T follicular helper cell (primary cell): ENCODE results near the gene PPP1R36.
"Not testable (repeated sequence)": the region's sequence is repeated elsewhere in the genome, so short reads cannot be mapped to it uniquely, and the experiment has no call there.

Experiments used
- DNase-seq: peaks from one replicate; pipeline ENCODE4 v3.0.0-alpha.2; 2020; ENCODE audit warnings: low read depth

Gene PPP1R36

DNA sequence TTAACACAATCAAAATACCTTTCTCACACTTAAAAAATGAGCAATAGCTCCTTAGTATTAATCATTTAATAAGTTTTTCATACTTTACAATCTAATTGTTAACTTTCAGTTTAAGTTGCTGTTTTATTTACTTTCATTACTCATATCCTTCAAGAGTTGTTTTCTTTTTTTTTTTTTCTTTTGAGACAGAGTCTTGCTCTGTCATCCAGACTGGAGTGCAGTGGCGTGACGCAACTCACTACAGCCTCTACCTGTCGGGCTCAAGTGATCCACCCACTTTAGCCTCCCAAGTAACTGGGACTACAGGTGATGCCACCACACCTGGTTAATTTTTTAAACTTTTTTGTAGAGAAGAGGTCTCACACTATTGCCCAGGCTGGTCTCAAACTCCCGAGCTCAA, 29.1 kb upstream of the PPP1R36 start:
- DNase-seq: no peak

DNA sequence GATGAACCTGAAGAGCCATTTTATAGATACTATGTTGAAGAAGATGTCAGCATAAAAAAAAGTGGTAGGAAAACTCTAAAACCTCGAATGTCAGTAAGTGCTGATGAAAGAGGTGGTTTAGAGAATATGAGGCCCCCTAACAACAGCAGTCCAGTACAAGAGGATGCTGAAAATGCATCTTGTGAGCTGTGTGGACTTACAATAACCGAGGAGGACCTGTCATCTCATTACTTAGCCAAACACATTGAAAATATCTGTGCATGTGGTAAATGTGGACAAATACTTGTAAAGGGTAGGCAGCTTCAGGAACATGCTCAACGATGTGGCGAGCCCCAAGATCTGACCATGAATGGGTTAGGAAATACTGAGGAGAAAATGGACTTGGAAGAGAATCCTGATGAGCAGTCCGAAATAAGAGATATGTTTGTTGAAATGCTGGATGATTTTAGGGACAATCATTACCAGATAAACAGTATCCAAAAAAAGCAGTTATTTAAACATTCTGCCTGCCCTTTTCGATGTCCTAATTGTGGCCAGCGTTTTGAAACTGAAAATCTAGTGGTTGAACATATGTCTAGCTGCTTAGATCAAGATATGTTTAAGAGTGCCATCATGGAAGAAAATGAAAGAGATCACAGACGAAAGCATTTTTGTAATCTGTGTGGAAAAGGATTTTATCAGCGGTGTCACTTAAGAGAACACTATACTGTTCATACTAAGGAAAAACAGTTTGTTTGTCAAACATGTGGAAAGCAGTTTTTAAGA, 27.0 kb upstream of the PPP1R36 start:
- no peak for DNase-seq

DNA sequence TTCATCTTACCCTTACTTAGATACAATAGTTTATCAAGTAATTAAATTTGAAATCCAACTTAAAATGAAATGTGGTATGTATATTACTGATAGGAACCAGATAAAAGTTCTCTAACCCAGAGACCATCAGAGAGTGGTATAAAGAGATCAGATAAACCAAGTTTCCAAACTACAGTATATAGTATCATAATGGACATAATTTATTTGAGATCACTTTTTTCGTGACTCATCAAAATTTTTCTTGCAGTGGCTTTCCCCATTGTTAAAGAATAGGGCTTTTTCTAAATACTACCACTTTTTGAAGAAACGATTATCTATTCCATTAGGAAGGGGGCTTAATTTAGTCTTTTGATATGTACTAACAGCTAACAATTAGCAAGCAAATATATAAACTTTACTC, 24.4 kb upstream of the PPP1R36 start:
- DNase-seq: no peak

DNA sequence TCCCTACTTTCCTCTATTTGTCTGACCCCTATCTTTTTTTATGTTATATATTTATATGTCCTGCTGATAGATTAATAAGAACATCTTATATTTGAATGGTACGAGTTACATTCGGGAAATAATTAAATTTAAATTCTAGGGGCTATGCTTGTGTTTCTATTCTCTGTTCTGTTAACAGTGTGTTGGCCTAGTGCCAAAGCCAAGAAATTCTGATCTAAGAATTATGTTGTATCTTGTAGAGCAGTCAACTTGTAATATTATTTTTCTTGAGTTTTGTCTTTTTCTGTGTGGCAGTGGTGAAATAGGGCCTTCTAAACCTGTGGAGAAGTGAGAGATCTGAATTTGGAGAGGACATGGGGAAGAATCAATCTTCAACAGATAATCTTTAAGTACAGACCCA, 18.2 kb upstream of the PPP1R36 start:
- no peak for DNase-seq

DNA sequence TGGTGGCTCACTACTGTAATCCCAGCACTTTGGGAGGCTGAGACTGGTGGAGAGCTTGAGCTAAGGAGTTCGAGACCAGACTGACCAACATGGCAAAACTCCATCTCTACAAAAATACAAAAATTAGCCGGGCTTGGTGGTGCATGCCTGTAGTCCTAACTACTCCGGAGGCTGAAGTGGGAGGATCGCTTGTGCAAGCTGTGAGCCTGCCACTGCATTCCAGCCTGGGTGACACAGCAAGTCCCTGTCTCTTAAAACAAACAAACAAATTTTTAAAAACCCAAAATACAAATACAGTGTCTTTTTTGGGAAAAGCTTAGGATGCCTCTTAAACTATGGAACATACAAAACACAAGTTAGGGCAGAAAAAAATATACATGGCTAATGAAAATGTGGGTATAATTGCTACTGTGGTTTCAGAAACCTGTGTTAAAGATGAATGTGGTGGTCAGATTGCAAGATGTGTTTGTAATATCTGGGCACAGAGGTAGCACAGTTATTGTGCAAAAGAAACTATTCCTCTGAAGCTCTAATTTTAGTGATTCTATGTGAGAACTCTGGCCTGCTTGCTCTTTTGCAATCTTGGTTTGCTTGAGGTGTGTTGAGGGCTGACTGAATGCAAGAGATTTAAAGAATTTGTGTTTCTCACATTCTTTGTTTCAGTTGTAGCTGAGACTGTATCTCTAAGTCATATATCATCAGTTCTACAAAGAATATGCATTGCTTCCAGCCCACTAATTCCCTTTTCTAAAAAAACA, 13.1 kb upstream of the PPP1R36 start:
- DNase-seq: no peak

DNA sequence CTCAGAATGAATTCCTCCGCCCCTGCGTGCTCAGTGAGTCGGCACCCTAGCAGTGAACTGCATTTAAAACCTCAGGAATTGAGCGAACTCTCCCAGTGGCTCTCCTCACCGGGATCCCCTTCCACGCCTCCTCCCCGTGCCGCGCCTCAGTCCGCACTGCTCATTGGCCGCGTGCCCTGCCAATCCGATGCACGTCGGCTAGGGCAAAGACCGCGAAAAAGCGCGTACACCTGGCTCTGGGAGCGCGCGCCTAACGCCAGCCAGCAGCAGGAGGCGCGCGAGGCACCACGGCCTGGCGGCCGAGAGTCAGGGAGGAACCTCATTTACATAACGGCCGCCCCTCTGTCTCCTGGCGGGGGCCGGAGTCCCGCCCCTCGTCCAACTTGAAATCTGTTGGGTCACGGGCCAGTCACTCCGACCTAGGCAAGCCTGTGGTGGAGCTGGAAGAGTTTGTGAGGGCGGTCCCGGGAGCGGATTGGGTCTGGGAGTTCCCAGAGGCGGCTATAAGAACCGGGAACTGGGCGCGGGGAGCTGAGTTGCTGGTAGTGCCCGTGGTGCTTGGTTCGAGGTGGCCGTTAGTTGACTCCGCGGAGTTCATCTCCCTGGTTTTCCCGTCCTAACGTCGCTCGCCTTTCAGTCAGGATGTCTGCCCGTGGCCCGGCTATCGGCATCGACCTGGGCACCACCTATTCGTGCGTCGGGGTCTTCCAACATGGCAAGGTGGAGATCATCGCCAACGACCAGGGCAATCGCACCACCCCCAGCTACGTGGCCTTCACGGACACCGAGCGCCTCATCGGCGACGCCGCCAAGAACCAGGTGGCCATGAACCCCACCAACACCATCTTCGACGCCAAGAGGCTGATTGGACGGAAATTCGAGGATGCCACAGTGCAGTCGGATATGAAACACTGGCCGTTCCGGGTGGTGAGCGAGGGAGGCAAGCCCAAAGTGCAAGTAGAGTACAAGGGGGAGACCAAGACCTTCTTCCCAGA, 9.3 kb upstream of the PPP1R36 start, which contains the start of gene HSPA2:
Gene HSPA2, plus strand, starts transcription at position 534 of the 995 bp plus-strand sequence. Its CDS starts 109 bp downstream, at position 643.
- DNase-seq: peak; percentile 90

DNA sequence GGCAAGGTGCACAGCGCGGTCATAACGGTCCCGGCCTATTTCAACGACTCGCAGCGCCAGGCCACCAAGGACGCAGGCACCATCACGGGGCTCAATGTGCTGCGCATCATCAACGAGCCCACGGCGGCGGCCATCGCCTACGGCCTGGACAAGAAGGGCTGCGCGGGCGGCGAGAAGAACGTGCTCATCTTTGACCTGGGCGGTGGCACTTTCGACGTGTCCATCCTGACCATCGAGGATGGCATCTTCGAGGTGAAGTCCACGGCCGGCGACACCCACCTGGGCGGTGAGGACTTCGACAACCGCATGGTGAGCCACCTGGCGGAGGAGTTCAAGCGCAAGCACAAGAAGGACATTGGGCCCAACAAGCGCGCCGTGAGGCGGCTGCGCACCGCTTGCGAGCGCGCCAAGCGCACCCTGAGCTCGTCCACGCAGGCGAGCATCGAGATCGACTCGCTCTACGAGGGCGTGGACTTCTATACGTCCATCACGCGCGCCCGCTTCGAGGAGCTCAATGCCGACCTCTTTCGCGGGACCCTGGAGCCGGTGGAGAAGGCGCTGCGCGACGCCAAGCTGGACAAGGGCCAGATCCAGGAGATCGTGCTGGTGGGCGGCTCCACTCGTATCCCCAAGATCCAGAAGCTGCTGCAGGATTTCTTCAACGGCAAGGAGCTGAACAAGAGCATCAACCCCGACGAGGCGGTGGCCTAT, 8.3 kb upstream of the PPP1R36 start:
- no peak for DNase-seq

DNA sequence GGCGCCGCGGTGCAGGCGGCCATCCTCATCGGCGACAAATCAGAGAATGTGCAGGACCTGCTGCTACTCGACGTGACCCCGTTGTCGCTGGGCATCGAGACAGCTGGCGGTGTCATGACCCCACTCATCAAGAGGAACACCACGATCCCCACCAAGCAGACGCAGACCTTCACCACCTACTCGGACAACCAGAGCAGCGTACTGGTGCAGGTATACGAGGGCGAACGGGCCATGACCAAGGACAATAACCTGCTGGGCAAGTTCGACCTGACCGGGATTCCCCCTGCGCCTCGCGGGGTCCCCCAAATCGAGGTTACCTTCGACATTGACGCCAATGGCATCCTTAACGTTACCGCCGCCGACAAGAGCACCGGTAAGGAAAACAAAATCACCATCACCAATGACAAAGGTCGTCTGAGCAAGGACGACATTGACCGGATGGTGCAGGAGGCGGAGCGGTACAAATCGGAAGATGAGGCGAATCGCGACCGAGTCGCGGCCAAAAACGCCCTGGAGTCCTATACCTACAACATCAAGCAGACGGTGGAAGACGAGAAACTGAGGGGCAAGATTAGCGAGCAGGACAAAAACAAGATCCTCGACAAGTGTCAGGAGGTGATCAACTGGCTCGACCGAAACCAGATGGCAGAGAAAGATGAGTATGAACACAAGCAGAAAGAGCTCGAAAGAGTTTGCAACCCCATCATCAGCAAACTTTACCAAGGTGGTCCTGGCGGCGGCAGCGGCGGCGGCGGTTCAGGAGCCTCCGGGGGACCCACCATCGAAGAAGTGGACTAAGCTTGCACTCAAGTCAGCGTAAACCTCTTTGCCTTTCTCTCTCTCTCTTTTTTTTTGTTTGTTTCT, 7.6 kb upstream of the PPP1R36 start:
- DNase-seq: no peak

DNA sequence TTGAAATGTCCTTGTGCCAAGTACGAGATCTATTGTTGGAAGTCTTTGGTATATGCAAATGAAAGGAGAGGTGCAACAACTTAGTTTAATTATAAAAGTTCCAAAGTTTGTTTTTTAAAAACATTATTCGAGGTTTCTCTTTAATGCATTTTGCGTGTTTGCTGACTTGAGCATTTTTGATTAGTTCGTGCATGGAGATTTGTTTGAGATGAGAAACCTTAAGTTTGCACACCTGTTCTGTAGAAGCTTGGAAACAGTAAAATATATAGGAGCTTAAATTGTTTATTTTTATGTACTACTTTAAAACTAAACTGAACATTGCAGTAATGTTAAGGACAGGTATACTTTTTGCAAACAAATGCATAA, 6.9 kb upstream of the PPP1R36 start:
- DNase-seq: no peak

DNA sequence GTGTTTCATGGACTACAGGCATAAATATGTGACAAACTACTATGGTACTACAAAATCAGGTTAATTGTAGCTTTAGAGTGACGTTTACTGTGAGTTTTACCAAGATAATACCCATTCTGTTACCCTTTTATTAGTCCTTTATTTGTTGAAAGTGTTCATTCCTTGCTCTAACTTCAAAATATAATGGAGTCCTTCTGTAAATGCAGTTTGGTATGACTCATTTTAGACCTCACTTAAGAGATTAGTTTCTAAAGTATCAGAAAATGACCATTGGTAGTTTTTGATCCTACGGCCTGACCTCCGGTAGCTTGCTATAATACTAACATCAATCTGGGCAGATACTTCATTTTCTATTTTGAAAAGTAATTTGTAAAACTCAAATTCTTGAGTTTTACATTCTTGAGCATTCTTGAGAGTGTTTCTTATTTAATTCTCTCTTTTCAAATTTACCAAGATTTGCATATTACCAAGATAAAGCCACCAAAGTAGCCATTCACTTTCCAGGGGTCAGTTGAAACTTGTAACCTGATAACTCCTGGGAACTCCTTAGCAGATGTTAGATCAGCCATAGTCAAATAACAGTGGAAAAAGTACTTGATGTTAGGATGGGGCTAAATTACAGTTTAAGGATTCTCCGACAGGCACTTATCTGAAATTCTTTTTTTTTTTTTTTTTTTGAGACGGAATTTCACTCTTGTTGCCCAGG, 5.0 kb upstream of the PPP1R36 start:
- DNase-seq: no peak

DNA sequence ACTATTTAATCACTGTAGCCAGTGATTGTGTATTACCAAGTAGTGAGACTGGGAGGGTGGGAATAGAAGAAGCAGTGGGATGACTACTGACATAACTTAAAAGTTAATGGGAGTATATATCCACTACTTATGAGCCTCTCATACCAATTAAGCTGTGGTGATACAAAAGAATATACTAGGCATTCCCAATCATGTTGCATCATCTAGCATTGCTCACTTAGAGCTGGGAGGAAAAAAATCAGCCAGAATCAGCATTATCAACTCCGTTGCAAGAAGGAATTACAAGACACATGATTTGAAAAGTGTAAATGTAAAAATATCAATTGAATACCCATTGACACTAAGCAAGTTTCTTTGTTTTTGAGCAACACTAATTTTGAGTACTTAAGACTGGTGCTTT, 745 bp upstream of the PPP1R36 start:
- no peak for DNase-seq

DNA sequence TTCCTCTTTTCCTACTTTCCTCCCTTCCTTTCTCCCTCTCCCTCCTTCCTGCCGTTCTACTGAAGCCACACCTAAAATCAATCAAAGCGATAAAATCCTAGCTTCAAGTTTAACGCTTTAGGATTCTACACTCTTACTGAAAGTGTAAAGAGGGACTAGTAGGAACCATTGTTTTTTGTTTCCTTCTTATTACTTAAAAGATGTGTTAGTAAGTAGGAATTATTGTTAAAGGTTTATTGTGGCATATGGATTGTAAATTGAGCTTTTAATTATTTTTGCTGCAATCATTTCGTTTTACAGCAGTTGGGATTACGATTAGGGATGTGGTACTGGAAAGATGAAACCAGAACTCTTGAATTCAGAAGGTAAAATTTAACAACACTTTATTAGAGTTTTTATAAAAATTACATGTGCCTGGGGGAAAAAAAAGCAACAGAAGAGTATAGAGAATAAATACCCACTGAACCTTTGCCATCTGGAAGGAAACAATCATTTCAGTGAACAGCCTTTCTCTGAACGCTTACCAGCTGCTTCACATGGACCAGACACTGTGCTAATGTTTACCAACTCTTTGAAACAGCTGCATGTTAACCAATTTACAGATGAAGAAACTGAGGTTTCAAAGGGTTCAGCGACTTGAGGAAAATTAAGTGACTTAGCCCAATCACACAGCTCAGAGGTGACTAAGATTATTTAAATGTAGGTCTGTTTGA, 1.0 kb downstream of the PPP1R36 start:
- DNase-seq: no peak

DNA sequence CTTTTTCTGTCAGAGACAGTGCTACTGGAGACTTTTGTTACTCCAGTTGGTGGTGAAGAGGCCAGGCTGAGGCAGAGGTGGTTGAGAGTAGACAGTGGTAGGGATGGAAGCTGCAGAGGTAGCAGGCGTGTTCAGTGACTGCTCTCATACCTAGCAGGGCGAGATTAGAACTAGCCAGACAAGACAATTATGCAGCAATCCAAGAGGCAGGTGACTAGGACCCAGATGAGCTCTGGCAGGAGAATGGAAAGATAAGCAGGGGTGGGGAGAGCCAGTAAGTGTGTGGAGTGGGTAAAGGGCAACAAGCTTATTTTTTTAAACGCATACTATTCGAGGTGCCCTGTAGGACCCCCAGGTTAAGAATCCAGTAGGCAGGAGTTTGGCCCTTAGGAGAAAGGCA, 4.8 kb downstream of the PPP1R36 start:
- no peak for DNase-seq

DNA sequence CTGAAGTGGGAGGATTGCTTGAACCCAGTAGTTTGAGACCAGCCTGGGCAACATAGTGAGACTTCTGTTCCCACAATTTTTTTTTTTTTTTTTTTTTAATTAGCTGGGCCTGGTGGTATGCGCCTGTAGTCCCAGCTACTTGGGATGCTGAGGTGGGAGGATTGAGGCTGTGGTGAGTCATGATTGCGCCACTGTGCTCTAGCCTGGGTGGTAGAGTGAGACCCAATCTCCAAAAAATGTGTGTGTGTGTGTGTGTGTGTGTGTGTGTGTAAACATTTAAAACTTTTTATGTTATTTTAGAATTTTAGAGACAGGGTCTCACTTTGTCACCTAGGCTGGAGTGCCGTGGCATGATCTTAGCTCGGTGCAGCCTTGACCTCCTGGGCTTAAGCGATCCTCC, 6.8 kb downstream of the PPP1R36 start:
- no peak for DNase-seq

DNA sequence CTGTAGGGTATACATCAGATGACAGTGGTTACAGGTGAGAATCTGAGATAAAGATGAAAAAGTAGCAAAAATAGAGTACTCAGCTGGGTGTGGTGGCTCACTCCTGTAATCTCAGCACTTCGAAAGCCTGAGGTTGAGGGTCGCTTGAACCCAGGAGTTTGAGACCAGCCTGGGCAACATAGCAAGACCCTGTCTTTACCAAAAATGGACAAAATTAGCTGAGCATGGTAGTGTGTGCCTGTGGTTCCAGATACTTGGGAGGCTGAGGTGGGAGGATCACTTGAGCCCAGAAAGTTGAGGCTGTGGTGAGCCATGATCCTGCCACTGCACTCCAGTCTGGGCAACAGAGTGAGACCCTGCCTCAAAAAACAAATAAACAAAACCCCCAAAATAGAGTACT, 8.5 kb downstream of the PPP1R36 start:
- DNase-seq: not testable (repeated sequence)

DNA sequence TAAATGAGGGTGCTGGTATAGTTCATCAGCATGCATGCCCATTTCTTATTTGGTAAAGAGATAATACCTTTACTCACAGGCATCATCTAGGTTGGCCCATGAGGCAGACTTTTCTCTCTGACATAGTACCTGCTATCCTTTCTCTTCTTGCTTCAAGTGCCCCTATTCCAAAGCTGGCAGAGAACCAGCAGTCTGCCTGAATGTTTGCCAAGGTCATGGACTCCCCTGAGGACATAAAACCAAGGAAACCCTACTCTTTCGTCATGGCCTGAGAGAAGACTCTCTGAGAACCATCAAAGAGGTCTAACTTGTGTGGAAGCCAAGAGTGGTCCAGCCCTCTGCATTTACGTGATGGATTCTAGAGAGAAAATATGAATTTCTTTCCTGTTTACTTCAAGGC, 11.9 kb downstream of the PPP1R36 start:
- no peak for DNase-seq

DNA sequence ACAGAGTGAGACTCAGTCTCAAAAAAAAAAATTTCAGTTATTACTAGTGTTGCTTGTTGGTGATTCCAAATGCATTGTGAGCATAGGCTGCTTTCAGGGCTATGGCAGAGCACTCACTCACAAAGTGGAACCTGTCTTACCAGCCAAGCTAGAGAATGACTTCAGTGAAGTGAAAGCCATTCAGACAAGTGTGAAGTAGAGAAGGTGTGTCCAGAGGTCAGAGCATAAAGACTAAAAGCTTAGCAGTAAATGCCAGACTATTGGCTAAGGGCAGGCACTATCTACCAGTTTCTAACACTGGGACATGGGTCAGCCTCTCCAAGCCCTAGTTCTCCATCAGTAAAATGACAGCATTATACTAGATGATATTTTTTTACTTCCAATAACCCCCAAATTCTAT, 12.7 kb downstream of the PPP1R36 start:
- no peak for DNase-seq

DNA sequence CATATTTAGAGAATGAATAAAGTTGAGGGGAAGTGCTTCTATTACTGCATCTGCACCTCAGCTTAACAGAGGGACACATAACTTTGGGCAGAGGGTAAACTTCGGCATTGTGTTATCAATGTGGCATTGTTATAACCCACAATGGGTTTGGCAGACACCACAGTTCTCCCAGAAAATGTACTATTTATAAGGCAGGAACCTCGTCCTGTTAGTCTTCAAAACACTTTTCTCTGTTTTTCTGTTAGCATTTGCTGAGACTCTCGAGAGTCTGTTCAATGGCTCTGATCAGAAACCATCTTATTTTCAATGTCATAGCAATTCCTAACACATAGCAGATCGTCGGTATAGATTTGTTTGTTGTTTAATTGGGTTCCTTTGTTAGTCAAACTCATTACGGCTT, 13.9 kb downstream of the PPP1R36 start:
- DNase-seq: no peak

DNA sequence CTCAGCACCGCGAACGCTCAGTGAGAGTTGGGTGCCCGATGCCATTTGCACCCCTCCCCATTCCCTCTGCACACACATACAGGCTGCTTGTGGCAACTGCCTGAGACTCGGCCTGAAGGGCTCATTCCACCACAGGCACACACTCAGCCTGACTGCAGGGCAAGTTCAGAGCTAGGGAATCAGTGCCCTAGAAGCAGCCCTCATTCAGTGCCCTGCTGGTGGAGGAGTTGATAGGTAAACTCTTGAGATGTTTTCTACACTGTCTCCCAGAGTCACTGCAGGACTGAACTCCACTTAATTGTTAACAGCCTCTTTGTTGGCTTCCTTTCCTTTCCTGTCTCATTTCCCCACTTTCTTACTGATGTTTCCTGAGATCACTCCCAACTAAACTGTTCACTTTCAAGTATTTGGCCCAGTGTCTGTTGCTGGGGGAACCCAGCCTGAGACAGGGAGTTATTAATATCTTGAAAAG, 16.9 kb downstream of the PPP1R36 start:
- DNase-seq: no peak
